NCI-H345 (cell line): Measurements from ENCODE around the gene FOS.
"Not testable (repeated sequence)": the region's sequence is repeated elsewhere in the genome, so short reads cannot be mapped to it uniquely, and the experiment has no call there.

Experiments used
- DNase-seq: peaks from one replicate; lab custom pipeline; 2025; lab: John Stamatoyannopoulos, UW

The FOS gene

DNA sequence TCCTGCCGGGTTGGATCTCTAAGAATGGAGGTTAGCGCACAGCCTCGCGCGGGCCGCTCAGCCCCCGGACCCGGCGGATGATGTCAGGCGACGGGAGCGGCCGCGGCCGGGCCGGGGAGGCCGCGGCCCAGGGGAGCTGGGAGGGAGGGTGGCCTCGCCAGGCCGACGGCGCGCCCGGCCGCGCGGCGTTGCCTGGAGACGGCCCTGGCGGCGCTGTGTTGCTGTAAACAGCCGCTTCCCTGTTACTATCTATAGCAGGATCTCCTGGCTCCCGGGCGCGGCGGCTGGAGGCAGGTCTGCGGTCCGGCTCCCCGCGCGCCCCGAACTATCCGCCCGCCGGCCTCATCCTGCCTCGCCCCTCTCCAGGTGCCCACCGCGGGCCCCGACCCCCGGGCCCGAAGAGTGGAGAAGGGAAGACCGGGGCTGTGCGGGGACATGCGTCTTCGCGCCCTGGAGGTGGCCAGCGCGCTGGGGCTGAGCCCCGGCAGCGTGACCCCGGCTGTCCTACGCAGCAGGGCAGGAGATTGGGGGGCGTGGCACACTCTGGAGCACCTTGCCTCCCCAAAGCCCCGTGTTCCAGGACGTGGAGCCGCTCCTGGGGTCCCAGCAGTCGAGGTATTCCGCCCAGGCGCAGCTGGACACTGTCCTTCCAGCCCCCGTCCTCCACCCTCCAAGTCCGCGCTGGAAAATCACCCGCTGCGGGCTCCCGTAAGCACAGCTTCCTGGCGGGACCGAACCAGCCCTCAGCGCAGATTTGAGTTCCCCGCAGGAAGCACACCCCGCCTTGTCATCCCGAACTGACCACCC lies 1.4 kb upstream of the FOS start:
- DNase-seq, result peak; percentile 74

DNA sequence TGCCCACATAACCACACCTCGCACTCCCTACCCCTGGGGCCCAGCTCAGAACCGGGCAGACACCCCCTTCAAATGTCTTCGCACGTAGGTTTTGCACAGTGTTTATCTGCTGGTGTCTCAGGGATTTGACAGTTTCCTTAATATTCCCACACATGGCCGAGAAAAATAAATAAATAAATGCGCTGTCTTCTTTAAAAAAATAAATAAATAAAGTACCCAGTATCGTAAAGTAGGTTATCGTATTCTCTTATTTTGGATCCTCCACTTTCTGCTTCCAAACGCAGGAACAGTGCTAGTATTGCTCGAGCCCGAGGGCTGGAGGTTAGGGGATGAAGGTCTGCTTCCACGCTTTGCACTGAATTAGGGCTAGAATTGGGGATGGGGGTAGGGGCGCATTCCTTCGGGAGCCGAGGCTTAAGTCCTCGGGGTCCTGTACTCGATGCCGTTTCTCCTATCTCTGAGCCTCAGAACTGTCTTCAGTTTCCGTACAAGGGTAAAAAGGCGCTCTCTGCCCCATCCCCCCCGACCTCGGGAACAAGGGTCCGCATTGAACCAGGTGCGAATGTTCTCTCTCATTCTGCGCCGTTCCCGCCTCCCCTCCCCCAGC lies 710 bp upstream of the FOS start:
- DNase-seq, result no peak

DNA sequence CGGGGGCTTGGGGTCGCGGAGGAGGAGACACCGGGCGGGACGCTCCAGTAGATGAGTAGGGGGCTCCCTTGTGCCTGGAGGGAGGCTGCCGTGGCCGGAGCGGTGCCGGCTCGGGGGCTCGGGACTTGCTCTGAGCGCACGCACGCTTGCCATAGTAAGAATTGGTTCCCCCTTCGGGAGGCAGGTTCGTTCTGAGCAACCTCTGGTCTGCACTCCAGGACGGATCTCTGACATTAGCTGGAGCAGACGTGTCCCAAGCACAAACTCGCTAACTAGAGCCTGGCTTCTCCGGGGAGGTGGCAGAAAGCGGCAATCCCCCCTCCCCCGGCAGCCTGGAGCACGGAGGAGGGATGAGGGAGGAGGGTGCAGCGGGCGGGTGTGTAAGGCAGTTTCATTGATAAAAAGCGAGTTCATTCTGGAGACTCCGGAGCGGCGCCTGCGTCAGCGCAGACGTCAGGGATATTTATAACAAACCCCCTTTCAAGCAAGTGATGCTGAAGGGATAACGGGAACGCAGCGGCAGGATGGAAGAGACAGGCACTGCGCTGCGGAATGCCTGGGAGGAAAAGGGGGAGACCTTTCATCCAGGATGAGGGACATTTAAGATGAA lies 630 bp downstream of the FOS start:
- DNase-seq, result peak; percentile 53

DNA sequence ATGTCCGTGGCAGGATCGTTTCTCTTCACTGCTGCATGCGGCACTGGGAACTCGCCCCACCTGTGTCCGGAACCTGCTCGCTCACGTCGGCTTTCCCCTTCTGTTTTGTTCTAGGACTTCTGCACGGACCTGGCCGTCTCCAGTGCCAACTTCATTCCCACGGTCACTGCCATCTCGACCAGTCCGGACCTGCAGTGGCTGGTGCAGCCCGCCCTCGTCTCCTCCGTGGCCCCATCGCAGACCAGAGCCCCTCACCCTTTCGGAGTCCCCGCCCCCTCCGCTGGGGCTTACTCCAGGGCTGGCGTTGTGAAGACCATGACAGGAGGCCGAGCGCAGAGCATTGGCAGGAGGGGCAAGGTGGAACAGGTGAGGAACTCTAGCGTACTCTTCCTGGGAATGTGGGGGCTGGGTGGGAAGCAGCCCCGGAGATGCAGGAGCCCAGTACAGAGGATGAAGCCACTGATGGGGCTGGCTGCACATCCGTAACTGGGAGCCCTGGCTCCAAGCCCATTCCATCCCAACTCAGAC lies 1.2 kb downstream of the FOS start:
- DNase-seq, result no peak

DNA sequence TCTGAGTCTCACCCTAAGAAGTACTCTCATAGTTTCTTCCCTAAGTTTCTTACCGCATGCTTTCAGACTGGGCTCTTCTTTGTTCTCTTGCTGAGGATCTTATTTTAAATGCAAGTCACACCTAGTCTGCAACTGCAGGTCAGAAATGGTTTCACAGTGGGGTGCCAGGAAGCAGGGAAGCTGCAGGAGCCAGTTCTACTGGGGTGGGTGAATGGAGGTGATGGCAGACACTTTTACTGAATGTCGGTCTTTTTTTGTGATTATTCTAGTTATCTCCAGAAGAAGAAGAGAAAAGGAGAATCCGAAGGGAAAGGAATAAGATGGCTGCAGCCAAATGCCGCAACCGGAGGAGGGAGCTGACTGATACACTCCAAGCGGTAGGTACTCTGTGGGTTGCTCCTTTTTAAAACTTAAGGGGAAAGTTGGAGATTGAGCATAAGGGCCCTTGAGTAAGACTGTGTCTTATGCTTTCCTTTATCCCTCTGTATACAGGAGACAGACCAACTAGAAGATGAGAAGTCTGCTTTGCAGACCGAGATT lies 1.7 kb downstream of the FOS start:
- DNase-seq, result no peak

DNA sequence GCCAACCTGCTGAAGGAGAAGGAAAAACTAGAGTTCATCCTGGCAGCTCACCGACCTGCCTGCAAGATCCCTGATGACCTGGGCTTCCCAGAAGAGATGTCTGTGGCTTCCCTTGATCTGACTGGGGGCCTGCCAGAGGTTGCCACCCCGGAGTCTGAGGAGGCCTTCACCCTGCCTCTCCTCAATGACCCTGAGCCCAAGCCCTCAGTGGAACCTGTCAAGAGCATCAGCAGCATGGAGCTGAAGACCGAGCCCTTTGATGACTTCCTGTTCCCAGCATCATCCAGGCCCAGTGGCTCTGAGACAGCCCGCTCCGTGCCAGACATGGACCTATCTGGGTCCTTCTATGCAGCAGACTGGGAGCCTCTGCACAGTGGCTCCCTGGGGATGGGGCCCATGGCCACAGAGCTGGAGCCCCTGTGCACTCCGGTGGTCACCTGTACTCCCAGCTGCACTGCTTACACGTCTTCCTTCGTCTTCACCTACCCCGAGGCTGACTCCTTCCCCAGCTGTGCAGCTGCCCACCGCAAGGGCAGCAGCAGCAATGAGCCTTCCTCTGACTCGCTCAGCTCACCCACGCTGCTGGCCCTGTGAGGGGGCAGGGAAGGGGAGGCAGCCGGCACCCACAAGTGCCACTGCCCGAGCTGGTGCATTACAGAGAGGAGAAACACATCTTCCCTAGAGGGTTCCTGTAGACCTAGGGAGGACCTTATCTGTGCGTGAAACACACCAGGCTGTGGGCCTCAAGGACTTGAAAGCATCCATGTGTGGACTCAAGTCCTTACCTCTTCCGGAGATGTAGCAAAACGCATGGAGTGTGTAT lies 2.4 kb downstream of the FOS start:
- no peak for DNase-seq

DNA sequence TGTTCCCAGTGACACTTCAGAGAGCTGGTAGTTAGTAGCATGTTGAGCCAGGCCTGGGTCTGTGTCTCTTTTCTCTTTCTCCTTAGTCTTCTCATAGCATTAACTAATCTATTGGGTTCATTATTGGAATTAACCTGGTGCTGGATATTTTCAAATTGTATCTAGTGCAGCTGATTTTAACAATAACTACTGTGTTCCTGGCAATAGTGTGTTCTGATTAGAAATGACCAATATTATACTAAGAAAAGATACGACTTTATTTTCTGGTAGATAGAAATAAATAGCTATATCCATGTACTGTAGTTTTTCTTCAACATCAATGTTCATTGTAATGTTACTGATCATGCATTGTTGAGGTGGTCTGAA lies 3.0 kb downstream of the FOS start:
- no peak for DNase-seq

DNA sequence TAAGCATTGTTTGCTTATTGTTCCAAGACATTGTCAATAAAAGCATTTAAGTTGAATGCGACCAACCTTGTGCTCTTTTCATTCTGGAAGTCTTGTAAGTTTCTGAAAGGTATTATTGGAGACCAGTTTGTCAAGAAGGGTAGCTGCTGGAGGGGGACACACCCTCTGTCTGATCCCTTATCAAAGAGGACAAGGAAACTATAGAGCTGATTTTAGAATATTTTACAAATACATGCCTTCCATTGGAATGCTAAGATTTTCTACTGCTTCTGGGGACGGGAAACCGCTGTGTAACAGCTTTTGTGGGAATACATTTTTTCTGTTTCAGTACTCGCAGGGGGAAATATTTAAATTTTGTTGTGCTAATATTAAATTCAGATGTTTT lies 3.5 kb downstream of the FOS start:
- DNase-seq, result no peak

DNA sequence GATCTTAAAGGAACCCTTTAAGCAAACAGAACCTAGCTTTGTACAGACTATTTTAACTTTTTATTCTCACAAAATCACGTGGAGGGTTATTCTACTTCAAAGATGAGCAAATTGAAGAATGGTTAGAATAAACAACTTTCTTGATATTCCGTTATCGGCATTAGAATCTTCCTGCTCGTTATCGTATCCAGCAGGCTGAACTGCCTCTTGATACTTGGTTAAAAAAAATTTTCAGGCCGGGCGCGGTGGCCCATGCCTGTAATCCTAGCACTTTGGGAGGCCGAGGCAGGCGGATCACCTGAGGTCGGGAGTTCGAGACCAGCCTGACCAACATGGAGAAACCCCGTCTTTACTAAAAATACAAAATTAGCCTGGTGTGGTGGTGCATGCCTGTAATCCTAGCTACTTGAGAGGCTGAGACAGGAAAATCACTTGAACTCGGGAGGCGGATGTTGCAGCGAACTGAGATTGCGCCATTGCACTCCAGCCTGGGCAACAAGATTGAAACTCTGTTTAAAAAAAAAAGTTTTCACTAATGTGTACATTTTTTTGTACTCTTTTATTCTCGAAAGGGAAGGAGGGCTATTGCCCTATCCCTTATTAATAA lies 4.0 kb downstream of the FOS start:
- not testable (repeated sequence) for DNase-seq

DNA sequence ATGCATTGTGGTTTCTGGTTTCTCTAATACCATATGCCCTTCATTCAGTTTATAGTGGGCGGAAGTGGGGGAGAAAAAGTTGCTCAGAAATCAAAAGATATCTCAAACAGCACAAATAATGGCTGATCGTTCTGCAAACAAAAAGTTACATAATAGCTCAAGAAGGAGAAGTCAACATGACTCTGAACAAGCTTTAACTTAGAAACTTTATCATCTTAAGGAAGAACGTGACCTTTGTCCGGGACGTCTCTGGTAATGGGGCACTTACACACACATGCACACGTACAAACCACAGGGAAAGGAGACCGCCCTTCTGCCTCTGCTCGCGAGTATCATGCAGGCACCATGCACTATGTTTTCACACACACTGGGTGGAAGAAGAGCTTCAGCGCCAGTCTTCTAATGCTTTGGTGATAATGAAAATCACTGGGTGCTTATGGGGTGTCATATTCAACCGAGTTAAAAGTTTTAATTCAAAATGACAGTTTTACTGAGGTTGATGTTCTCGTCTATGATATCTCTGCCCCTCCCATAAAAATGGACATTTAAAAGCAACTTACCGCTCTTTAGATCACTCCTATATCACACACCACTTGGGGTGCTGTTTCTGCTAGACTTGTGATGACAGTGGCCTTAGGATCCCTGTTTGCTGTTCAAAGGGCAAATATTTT lies 4.7 kb downstream of the FOS start:
- DNase-seq, result no peak

DNA sequence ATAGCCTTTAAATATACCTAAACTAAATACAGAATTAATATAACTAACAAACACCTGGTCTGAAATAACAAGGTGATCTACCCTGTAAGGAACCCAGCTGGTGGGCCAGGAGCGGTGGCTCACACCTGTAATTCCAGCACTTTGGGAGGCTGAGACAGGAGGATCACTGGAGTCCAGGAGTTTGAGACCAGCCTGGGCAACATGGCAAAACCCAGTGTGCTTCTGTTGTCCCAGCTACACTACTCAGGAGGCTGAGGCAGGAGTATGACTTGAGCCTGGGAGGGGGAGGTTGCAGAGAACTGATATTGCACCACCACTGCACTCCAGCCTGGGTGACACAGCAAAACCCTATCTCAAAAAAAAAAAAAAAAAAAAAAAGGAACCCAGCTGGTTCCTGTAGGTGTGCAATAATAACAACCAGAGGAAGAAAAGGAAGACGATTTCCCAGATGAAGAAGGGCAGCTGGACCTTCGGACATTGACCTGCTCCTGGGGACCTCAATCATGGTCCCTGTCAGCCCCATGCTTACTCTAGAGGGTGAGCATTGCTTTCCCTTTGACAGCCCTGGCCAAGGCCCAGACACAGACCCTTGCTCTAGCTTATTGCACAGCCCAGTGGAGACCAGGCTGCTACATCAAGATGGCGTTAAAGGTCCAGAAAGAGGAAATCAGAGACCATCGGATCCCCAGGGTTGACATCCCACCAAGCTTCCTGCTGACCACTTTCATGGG lies 5.4 kb downstream of the FOS start:
- no peak for DNase-seq

DNA sequence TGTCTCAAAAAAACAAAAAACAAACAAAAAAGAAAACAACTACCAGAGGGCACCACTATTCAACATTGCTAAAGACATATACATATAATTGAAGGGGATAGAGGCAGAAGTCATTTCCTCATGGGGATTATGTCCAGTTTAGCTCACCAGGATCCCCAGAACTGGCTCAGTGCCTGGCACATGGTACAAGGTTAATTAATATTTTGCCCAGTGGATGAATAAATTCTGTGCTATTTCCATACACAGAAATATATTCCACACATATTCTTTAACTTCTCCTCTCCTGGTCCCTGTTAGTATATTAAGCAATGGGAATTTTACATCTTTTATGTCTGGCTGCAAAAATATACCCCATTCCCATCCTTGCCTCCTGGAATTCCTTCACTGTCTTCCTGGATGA lies 6.7 kb downstream of the FOS start:
- no peak for DNase-seq

DNA sequence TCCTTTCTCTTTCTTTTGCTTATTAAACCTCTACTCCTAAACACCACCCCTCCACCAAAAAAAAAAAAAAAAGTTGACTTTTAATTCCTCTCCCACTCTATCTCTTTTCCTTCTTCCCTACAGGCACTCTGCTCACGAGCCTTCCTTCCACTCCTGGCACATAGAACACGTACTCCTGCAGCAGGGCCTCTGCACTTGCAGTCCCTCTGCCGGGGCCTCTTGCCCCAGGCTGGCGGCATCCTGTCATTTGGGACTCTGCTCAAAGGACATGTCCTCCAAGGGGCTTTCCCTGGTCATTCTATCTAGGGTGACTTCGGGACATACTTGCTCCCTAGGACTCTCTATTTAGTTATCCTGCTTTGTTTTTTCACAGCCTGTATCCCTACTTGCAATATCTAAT lies 7.7 kb downstream of the FOS start:
- DNase-seq, result no peak

DNA sequence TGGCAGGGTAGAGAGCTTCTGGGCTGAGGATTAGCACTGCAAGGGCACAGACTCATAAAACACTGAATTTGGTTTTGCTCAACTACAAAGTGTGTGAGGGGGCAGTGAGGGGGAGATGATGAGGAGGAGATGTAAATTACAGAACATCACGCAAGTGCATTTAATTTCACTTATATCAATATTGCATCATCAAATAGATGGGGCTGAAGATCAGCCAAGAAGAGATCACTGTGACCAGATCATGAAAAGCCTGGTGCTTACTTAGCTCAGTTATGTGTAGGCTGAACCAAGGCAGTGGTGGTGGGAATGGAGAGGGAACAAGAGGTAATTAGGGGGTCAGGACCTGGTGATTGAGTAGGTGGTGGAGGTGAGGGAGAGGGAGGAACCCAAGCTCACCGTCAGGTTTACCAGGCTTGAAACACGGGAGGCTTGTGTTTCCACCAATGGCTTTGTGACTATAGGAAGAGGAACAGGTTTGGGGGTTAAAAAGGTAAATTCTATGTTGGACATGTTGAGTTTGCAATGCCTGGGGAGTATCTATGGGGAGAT lies 11.3 kb downstream of the FOS start:
- DNase-seq, result no peak

DNA sequence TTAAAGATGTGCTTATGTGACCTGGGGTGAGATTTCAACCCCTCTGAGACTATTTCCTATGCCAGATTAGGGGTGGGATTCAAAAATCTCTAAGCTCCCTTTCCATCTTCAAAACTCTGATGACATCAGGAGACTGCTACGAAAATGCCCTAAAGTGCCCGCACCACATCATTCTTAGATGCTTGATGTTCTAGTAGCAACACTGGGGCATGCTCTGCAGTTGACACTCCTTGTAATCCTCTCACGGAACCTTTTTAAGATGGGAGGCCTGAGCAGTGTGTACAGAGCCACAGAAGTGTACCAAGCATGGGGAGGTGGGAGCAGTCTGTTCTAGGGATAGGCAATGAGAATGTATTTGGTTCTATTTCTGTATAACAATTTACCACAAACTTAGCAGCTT lies 12.2 kb downstream of the FOS start:
- DNase-seq, result no peak

DNA sequence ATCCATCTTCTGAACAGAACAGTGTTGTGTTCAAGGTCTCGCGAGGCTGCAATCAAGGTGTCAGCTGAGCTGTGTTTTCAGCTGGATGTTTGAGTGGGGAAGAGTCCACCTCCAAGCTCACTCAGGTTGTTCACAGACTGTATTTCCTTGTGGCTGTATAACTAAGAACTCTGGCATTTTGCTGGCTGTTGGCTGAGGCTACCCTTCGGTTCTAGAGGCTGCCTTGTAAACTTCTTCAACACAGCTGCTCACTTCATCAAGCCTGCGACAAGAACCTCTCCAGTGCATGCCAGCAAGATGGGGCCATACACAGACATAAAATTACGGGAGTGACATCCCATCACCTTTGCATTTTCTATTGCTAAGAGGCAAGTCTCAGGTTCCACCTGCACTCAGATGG lies 12.7 kb downstream of the FOS start:
- DNase-seq, result no peak

DNA sequence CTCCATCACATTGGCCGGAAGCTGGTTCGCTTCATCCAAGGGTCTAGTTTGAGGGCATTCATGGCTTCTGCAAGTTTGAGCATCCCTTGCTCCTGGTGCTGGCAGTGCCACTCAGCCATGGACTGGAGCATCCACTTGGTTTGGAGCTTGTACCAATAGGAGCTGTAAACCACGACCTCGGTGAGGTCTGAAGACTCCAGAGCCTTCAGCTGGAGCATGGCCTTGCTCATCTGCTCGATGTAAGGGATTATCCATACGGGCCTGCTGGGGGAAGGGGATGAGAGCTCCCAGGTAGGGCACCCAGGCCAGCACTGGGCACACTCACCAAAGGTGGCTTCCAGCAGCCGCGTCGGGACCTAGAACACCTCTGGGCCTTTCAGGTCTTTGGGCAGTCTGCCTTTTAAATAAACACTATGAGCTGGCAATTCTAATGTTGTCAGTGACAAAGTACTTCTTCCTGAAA lies 13.5 kb downstream of the FOS start:
- no peak for DNase-seq

DNA sequence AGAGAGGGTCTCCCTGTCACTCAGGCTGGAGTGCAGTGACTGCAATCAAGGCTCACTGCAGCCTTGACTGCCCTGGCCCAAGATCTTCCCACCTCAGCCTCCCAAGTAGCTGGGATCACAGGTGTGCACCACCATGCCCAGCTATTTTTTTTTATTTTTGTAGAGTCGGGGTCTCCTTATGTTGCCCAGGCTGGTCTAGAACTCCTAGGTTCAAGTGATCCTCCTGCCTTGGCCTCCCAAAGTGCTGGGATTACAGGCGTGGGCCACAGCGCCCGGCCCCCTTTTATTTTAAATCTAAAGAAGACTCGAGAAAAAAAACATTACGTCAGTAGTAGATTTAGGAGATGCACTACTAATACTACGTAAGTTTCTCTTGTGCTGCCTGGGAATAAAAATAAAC lies 14.3 kb downstream of the FOS start:
- DNase-seq, result no peak

DNA sequence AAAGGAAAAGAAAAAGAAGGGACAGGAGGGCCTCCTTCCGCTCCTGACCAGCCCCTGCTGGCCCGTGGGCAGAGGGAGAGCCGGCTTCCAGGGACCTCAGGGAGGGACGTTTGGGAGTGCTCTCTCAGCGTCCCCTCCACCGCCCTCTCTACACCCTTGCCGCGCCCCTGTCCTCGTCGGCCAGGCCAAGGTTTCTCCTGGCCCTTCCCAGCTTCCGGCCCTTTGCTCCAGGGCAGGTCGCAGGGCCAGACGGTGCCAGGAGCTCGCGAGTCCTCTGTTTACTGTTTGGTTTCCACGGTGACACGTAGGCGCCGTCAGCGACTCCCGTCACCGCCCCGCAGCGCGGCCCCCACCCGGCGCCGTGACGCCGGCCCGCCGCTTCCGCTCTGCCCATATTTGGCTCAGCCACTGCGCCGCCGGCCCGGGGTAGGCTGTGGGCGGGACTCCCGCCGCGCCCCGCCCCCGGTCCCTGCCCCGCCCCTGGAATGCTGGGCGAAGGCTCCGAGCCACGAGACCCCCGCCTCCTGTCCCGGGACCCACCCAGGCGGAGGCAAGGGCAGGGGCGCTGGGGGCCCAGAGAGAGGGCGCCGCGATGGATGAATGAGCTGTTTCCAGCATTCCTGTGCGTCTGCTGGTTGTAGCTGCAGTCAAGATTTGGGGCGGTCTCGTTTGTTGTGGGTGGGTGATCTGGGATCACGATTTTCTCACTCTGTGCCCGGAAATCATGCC lies 15.5 kb downstream of the FOS start:
- DNase-seq, result peak; percentile 94
